Fibroblast of pulmonary artery (primary cell): ENCODE measurements around the gene ZNF423.

Experiments
- DNase-seq: peaks from one replicate; pipeline ENCODE4 v3.0.0-alpha.2; 2010; ENCODE audit warnings: low read depth
- H3K4me3 ChIP-seq: replicated peaks from 2 replicates; pipeline ENCODE4 v1.5.1; 2011; ENCODE audit warnings: low read depth, mild to moderate bottlenecking, control low read depth, low read length, moderate library complexity
- TF ChIP-seq, protein P1 (sequence below): IDR thresholded peaks from 2 replicates; pipeline ENCODE4 v1.5.1; 2011; ENCODE audit warnings: mild to moderate bottlenecking, control low read depth, low read length, inconsistent platforms; ENCODE audit errors: missing control alignments

The ZNF423 gene

DNA sequence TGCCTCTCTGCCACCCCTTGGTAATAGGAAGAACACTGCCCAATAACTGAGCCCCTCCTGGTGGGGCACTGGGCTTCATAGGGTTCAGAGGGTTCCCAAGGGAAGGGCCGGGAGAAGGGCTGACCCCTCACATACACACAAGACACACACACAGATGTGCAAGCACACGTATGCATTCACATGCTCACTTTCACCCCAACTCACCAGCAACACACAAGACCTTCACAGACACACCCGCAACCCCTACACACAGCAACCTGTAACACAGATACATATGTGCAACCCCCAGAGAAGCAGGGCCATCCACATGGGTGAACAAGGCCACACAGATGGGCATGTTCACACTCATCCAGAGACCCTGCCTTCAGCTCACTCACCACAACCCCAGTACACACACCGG lies 225.1 kb downstream of the ZNF423 start:
- no peak for DNase-seq
- no peak overlapping the region for H3K4me3 ChIP-seq
- TF ChIP-seq, protein P1, sequence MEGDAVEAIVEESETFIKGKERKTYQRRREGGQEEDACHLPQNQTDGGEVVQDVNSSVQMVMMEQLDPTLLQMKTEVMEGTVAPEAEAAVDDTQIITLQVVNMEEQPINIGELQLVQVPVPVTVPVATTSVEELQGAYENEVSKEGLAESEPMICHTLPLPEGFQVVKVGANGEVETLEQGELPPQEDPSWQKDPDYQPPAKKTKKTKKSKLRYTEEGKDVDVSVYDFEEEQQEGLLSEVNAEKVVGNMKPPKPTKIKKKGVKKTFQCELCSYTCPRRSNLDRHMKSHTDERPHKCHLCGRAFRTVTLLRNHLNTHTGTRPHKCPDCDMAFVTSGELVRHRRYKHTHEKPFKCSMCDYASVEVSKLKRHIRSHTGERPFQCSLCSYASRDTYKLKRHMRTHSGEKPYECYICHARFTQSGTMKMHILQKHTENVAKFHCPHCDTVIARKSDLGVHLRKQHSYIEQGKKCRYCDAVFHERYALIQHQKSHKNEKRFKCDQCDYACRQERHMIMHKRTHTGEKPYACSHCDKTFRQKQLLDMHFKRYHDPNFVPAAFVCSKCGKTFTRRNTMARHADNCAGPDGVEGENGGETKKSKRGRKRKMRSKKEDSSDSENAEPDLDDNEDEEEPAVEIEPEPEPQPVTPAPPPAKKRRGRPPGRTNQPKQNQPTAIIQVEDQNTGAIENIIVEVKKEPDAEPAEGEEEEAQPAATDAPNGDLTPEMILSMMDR: no peak

DNA sequence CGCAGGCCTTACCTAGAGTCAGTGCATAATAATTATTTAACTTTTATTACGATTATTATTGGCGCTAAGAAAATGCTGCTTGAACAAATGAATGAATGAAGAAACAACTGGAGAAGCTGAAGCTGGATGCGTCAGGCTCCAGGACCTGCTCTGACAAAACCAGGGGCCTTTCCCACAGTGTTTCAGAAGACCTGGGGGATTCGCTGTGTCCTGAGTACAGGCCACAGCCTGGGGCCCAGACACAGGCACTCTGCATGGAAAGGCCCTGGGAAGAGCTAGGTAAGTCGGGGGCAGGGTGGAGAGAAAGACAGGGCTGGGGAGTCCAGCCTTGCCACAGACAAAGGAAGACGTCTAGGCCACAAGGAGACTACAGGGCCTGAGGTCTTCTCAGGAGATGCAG lies 226.1 kb downstream of the ZNF423 start:
- H3K4me3 ChIP-seq: no peak overlapping the region
- TF ChIP-seq, protein P1: no peak
- DNase-seq: no peak

DNA sequence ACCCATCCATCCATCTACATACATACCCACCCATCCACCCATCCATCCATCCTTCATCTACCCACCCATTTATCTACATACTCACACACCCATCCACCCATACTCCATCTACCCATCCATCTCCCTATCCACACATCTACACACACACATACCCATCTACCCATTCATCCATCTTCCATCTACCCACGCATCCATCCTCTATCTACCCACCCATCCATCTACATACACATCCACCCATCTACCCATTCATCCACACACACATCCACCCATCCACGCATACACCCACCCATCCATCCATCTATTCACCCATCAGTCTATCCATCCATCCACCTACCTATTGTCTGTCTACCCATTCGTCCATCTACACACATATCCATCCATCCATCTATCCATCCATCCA lies 227.8 kb downstream of the ZNF423 start:
- DNase-seq: no peak
- TF ChIP-seq, protein P1: no peak
- H3K4me3 ChIP-seq: no peak overlapping the region

DNA sequence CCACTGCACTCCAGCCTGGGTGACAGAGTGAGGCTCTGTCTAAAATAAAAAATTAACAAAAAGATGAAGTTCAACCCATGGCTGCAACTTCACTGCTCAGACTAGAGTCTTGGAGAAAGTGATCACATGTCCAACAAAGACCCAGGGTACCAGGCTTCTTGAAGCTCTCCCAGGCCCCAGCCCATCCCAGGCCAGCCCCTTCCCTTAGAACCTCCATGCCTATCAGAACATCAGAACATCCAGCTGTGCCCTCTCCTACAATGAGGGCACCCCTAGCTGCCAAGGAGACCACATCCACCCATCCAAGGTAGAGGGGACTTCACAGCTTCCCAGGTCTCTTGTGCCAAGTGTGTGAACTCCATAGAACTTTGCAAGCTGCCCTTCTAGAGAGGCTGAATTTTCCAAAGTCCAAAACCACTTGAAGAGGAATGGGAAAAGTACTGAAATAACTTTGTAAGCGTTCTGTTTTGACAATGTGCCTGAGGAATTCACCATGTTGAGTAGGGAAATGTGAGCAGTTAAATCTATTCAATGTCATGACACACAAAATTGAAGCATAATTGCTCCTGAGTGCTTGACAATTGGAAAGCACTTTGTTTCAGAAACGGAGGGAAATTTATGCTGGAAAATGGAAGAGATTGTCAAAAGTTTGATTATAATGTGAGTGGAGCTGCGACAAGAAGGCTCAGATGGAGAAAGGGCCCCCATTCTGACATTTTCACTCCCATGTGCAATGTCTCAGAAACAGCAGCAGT lies 230.4 kb downstream of the ZNF423 start:
- H3K4me3 ChIP-seq: no peak overlapping the region
- TF ChIP-seq, protein P1: no peak
- no peak for DNase-seq

DNA sequence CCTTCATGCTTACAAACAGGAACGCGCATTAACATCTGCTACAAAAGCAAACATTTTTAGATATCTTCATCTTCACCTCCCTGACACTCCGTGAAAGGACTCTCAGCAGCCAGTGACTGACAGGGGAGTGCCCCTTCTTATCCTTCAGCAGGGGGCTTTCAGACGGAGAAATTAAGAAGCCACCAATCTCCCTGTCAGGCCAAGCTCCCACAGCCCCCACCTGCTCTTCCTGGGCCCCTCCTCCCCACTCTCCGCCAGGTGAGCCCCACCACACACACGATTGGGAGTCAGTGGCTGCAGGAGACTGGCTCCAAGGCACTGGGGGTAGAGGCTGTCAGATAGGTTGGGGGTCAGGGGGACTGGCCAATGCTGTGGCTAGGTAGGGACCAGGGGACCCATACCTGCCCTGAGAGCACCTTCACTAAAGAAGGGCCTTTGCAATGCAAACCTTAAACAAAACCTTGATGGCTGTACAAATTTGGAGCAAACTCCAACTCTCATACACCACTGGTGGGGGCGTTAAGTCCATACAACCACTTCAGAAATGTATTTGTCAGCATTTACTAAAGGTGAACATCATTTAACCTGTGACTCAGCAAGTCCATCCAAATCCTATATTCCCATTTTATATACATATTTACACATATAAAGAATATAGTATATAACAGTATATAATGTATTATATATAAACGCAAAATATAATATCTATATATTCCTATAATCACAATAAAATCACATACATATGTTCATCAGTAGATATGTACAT lies 232.2 kb downstream of the ZNF423 start:
- DNase-seq: no peak
- TF ChIP-seq, protein P1: no peak
- H3K4me3 ChIP-seq: no peak overlapping the region

DNA sequence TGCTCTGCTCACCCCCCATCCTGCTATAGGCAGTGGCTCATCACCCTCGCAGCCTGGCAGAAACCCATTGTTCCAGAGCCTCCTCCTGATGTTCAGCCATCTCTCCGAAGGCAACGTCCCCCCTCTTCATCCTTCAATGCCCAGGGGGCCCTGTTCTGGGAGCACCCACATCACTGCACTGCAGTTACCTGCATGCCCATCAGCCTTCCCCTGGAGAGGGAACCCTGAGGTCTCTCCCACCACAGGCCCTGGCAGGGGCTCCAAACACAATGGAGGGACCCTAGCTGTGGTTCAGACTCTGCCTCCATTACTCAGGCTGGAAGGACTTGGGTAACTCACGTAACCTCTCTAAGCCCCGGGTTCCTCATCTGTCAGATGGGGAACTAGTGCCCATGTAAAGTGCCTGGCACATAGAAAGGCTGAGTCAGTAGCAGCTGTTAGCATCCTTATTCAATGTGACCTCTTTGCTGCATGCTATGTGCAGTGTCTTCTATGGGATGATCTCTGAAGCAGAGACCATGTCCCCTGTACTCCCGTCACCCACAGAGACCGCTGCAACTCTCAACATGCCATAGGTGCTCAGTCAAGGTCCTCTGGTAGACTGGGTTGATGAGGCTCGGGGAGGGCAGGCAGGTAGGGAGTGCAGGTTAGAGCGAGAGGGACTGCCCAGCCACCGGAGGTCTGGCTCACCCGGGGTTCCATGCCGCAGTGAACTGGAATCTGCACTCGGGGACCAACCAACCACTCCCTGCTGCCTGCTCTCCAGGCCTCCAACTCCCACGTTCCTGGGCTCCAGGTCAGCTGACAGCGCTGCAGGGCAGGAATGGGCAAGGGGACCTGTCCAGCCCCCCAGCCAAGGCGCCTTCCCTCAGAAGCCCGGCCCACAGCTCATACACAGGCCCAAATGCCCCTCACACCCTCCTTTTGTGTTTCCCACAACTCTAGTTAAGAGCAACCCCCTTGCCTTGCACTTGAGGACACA lies 233.2 kb downstream of the ZNF423 start:
- TF ChIP-seq, protein P1: no peak
- H3K4me3 ChIP-seq: no peak overlapping the region
- DNase-seq: no peak
